Tibial artery (tissue), 4 donors: ENCODE data around the gene SGSM1.

Source experiments
- DNase-seq, 2 donors: peaks; one replicate each; pipeline ENCODE4 v3.0.0-alpha.2; 2019
- H3K27ac ChIP-seq, 2 donors: fragments of 200-600 bp; sonication (generic) in 1 of 2; 1 replicate in 1 of 2; 2 replicates in 1 of 2; pipeline ENCODE4 v1.5.1; 2018 to 2019; ENCODE audit warnings: mild to moderate bottlenecking in 1 of 2
- H3K27me3 ChIP-seq, 2 donors: fragments of 200-600 bp; sonication (generic) in 1 of 2; one replicate each; pipeline versions ENCODE4 v1.5.1 to v1.6.0; 2016 to 2019
- H3K36me3 ChIP-seq, 3 donors: fragments of 200-600 bp; sonication (generic) in 2 of 3; one replicate each; pipeline ENCODE4 v1.5.1; 2016 to 2019; ENCODE audit warnings: mild to moderate bottlenecking in 2 of 3
- H3K4me1 ChIP-seq, 4 donors: fragments of 200-600 bp; sonication (generic) in 2 of 4; 1 replicate in 3 of 4; 2 replicates in 1 of 4; pipeline ENCODE4 v1.5.1; 2016 to 2019
- H3K4me3 ChIP-seq, 2 donors: fragments of 200-600 bp; sonication (generic) in 1 of 2; 1 replicate in 1 of 2; 2 replicates in 1 of 2; pipeline ENCODE4 v1.5.1; 2018 to 2019; ENCODE audit warnings: mild to moderate bottlenecking in 2 of 2
- H3K9me3 ChIP-seq, 3 donors: fragments of 200-600 bp; sonication (generic) in 1 of 3; one replicate each; pipeline ENCODE4 v1.5.1; 2016 to 2019
- intact Hi-C: fragments of 100-400 bp; cut with DNase I; formaldehyde crosslinking; loops from one replicate; pipeline ENCODE4 v1.15.0; 2023; ENCODE audit warnings: low total_unique reads
- TF ChIP-seq, protein P1 (sequence below), 2 experiments: fragments of 200-600 bp in 1 of 2; fragments of 450-650 bp in 1 of 2; IDR thresholded peaks; one replicate each; pipeline ENCODE4 v1.5.1; 2017 to 2019; ENCODE audit warnings: antibody characterized with exemption in 2 of 2, mild to moderate bottlenecking in 1 of 2, moderate library complexity in 1 of 2

The SGSM1 gene, protein sequence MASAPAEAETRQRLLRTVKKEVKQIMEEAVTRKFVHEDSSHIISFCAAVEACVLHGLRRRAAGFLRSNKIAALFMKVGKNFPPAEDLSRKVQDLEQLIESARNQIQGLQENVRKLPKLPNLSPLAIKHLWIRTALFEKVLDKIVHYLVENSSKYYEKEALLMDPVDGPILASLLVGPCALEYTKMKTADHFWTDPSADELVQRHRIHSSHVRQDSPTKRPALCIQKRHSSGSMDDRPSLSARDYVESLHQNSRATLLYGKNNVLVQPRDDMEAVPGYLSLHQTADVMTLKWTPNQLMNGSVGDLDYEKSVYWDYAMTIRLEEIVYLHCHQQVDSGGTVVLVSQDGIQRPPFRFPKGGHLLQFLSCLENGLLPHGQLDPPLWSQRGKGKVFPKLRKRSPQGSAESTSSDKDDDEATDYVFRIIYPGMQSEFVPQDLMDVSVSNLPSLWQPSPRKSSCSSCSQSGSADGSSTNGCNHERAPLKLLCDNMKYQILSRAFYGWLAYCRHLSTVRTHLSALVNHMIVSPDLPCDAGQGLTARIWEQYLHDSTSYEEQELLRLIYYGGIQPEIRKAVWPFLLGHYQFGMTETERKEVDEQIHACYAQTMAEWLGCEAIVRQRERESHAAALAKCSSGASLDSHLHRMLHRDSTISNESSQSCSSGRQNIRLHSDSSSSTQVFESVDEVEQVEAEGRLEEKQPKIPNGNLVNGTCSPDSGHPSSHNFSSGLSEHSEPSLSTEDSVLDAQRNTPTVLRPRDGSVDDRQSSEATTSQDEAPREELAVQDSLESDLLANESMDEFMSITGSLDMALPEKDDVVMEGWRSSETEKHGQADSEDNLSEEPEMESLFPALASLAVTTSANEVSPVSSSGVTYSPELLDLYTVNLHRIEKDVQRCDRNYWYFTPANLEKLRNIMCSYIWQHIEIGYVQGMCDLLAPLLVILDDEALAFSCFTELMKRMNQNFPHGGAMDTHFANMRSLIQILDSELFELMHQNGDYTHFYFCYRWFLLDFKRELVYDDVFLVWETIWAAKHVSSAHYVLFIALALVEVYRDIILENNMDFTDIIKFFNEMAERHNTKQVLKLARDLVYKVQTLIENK

DNA sequence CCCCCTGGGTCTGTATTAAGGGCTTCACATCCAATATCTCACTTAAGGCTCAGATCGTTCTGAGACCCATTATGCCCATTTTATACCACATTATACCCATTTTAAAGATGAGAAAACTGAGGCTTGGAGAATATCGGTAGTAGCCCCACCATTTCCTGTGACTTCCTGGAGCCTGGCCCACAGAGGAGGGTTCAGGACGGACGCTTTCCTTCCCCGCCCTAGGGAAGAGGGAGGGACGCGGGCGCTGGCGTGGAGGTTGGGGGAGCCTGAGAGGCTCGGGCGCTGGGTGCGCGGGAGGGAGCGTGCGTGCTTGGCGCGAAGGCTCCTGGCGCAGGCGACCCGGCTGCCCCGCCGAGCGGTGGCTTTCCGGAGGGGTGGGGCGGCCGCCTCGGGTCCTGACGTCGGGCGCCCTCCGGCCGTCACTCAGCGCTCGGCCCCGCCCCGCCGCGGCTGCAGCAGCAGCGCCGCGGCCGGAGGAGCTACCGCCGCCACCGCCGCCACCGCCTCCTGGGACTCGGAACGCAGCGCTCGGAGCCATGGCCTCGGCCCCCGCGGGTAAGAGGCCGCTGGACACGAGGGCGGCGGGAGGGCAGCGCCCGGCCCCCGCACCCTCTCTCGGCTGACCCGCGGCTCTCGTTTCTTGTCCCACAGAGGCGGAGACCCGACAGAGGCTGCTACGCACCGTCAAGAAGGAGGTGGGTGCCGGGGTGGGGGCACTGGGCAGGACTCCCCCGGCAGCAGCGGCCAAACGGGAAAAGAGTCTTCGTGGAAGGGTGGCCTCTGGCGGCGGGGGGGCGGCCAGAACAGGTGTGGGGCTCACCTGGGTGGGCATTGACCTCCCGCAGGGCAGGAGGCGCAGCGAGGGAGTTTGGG, at the start of gene SGSM1:
Gene SGSM1, plus strand, starts transcription at position 422 of the 873 bp plus-strand sequence. Its CDS starts 115 bp downstream, at position 537.
- DNase-seq = peak; percentile 75 to 93
- TF ChIP-seq, protein P1, sequence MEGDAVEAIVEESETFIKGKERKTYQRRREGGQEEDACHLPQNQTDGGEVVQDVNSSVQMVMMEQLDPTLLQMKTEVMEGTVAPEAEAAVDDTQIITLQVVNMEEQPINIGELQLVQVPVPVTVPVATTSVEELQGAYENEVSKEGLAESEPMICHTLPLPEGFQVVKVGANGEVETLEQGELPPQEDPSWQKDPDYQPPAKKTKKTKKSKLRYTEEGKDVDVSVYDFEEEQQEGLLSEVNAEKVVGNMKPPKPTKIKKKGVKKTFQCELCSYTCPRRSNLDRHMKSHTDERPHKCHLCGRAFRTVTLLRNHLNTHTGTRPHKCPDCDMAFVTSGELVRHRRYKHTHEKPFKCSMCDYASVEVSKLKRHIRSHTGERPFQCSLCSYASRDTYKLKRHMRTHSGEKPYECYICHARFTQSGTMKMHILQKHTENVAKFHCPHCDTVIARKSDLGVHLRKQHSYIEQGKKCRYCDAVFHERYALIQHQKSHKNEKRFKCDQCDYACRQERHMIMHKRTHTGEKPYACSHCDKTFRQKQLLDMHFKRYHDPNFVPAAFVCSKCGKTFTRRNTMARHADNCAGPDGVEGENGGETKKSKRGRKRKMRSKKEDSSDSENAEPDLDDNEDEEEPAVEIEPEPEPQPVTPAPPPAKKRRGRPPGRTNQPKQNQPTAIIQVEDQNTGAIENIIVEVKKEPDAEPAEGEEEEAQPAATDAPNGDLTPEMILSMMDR (IDR thresholded peaks at IDR 0.05) = no peak
- Histone ChIP-seq H3K27ac (peak within 1 kb of the TSS; percentile 94 to 97), H3K27me3 (no peaks in the 10 kb centered on the region), H3K36me3 (no peaks in the 10 kb centered on the region), H3K4me1 (peaks cover 0 to 52% (median 40%) of the 10 kb centered on the region in 4 donors), H3K9me3 (no peaks in the 10 kb centered on the region), H3K4me3 (peak within 1 kb of the TSS; percentile 80 to 81)
- intact Hi-C loops = loop anchor here (5.0 kb wide), 1 partner anchor 86 kb away; no protein-coding TSS in a partner anchor

DNA sequence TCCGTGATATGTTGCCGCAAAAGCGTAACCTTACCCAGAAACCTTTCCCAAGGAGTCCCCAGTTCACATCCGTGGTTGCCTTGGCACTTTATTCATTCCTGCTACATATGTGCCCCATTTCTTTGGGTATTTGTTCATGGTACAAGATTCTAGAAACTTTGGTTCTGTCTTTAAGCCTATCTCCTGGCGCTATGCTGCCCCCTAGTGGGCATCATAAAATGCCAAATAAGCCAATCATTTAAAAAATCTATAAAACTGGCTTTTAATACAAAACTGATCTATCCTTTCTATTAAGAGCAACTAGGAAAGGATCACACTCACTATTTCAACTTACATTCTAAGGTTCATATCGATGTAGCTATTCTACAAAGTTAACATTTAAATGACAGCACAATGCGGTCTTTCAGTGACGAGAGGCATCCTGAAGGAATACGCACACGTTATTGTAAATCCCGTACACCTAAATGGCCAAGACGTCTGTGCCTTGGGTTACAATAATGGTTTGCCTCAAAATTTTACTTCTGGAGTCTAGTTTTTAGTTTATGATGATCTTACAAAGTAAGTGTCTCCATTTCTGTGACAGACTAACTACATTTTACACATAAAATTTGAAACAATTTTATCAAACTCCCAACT, 47.7 kb upstream of the SGSM1 start:
- TF ChIP-seq, protein P1 (IDR thresholded peaks at IDR 0.05) = peak; percentile 80 to 84
- Histone ChIP-seq H3K4me3 (no peak overlapping the region), H3K27ac (no peak overlapping the region), H3K4me1 (no peaks in the 10 kb centered on the region), H3K36me3 (no peaks in the 10 kb centered on the region), H3K27me3 (peaks cover 0 to 6% of the 10 kb centered on the region in 2 donors), H3K9me3 (no peaks in the 10 kb centered on the region)
- intact Hi-C loops = loop anchor here (10.0 kb wide), 1 partner anchor 113 kb away; no protein-coding TSS in a partner anchor
- DNase-seq = peak in 1 of 2 donors; percentile 45

DNA sequence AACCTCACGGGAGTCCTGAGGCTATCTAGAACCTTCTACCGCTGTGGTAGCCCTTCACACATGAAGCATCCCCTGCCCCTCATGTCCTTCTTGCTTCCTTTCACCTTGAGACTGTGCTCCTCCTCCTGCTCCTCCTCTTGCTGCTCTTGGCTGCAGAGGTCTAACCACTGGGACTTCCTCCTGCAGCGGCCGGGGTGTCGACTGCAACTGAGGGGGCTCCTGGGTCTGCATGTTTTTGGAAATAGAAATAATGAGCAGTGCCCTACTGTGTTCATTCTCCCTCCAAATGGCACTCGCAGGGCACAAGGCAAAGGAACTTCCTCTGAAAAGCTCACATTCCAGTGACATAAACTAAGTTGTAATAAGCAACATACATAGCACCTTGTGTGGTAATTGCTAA, 46.2 kb upstream of the SGSM1 start:
- DNase-seq = no peak
- Histone ChIP-seq H3K9me3 (no peaks in the 10 kb centered on the region), H3K4me1 (no peaks in the 10 kb centered on the region), H3K4me3 (no peak overlapping the region), H3K27me3 (peaks cover 0 to 17% of the 10 kb centered on the region in 2 donors), H3K36me3 (no peaks in the 10 kb centered on the region), H3K27ac (no peak overlapping the region)
- TF ChIP-seq, protein P1 (IDR thresholded peaks at IDR 0.05) = no peak
- intact Hi-C loops = loop anchor here (10.0 kb wide), 1 partner anchor 115 kb away; no protein-coding TSS in a partner anchor

DNA sequence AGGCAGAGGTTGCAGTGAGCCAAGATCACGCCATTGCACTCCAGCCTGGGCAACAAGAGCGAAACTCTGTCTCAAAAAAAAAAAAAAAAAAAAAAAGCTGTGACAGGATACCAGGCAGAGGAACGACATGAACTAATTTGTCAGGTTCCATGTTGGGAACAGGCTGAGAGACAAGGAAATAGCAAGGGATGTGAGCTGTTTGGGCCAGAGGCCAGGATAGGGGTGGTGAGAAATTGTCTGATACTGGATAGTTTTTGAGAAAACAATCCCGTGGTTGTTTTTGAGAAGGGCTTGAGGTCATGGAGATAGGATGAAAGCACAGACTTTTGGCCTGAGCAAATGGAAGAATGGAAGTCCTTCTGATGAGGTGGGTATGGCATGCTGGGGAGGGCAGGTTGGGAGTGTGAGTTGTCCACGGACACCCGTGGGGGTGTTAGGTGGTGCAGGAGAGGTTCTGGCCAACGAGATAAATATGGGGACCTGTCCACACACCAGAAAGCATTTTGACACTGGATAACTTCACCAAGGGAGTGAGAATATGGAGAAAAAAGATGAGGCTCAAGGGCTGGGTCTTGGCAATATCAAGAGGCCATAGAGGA, 45.2 kb upstream of the SGSM1 start:
- intact Hi-C loops = no loop called here

More for the DNA sequence above, 45.2 kb upstream of the SGSM1 start:
- Histone ChIP-seq H3K4me1 (no peaks in the 10 kb centered on the region), H3K4me3 (no peak overlapping the region), H3K27me3 (peaks cover 0 to 17% of the 10 kb centered on the region in 2 donors), H3K9me3 (no peaks in the 10 kb centered on the region), H3K36me3 (no peaks in the 10 kb centered on the region), H3K27ac (no peak overlapping the region)
- no peak for DNase-seq
- TF ChIP-seq, protein P1 (IDR thresholded peaks at IDR 0.05) = no peak
